Epithelial cell of proximal tubule (primary cell): ENCODE measurements around the gene ZBED4. TPM values are rescaled to one million over a fixed set of nuclear protein-coding genes. Genes with fewer than 3 reads are reported as not detected.
A peak's percentile ranks its signal among the peaks of the same experiment; 100 is the strongest.

Experiments
- DNase-seq: peaks from one replicate; pipeline ENCODE4 v3.0.0-alpha.2; 2011; ENCODE audit warnings: low read depth
- H3K4me3 ChIP-seq: 2 replicates; pipeline ENCODE4 v1.5.1; 2011; ENCODE audit warnings: low read depth, mild to moderate bottlenecking, low read length
- CTCF ChIP-seq: conservative IDR thresholded peaks from 2 replicates; pipeline ENCODE4 v1.5.1; 2012; ENCODE audit warnings: low read depth, mild to moderate bottlenecking, low read length
- total RNA-seq: library from RNA; depleted of rRNA; stranded (reverse); fragments of >200 nt; gene quantifications from 2 replicates; pipeline ENCODE4 v1.2.3, GENCODE V29; 2015

Gene ZBED4
- total RNA-seq, 1 donor from 2014 or later = 14.5 TPM

GRCh38 chr22:49823289-49824045 lies 30.2 kb upstream of the ZBED4 start:
- DNase-seq = no peak
- H3K4me3 ChIP-seq = no peak overlapping the region
- TF ChIP-seq CTCF = no peak

- no peak for DNase-seq
- no peak for TF ChIP-seq CTCF
- no peak overlapping the region for H3K4me3 ChIP-seq
Observed at GRCh38 chr22:49824185-49824925, 29.3 kb upstream of the ZBED4 start.

- no peak for DNase-seq
- no peak for TF ChIP-seq CTCF
- no peak overlapping the region for H3K4me3 ChIP-seq
Observed at GRCh38 chr22:49824936-49825335, 28.7 kb upstream of the ZBED4 start.

- H3K4me3 ChIP-seq = peak overlapping the region; percentile 84
- no peak for TF ChIP-seq CTCF
- DNase-seq = no peak
Observed at GRCh38 chr22:49825436-49825835, 28.2 kb upstream of the ZBED4 start.

- no peak for DNase-seq
- no peak for TF ChIP-seq CTCF
- peak overlapping the region; percentile 84 for H3K4me3 ChIP-seq
Observed at GRCh38 chr22:49825944-49826602, 27.6 kb upstream of the ZBED4 start.

GRCh38 chr22:49826603-49827270 lies 26.9 kb upstream of the ZBED4 start:
- no peak for TF ChIP-seq CTCF
- H3K4me3 ChIP-seq = peak overlapping the region; percentile 84
- DNase-seq = no peak
